HG02970 (cell line): ENCODE data around the gene ROBO1.
"Not testable (repeated sequence)": the region's sequence is repeated elsewhere in the genome, so short reads cannot be mapped to it uniquely, and the experiment has no call there.

Source experiments
- ATAC-seq: cut with Tn5 transposase; IDR thresholded peaks from one replicate; pipeline ENCODE4 v1.9.1; 2021; ENCODE audit warnings: mild to moderate bottlenecking, moderate library complexity, moderate number of reproducible peaks; ENCODE audit not compliant: unreplicated experiment, low FRiP score

Gene ROBO1

GRCh38 chr3:78901544-78901943, 866.3 kb downstream of the ROBO1 start:
- no peak for ATAC-seq

GRCh38 chr3:78900880-78901279, 866.9 kb downstream of the ROBO1 start:
- ATAC-seq = no peak

DNA sequence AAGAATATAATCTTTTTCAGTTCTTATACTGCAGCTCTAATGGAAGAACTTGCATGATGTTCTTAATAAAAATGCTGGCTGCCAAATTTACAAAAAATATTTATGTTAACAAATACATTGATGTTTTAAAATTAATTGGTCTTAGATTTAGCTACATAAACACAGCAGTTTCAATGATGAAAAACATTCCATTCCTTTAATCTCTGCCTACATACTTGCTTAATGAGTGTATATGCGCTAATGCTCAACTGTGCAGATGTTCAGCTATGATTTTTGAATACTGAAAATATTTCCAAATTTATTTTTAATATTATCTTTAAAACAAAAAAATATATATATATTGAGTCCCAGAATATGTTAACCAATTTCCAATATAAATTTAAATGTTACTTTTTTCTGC, 867.4 kb downstream of the ROBO1 start:
- no peak for ATAC-seq

GRCh38 chr3:78895528-78895927, 872.3 kb downstream of the ROBO1 start:
- no peak for ATAC-seq

GRCh38 chr3:78894787-78895186, 873.0 kb downstream of the ROBO1 start:
- ATAC-seq = no peak

DNA sequence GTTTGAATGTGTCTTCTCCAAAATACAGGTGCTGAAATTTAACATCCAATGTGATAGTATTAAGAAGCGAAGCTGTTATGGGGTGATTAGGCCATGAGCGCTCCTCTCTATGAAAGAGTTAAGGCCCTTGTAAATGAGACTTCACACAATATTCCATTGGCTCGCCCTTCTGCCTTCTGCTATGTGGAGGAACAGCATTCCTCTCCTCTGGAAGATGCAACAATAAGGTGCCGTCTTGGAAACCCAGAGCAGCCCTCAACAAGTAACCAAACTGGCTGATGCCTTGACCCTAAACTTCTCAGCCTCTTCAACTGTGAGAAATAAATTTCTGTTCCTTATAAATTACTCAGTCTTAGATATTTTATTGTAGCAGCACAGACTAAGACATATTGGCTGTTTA, 874.6 kb downstream of the ROBO1 start:
- no peak for ATAC-seq

DNA sequence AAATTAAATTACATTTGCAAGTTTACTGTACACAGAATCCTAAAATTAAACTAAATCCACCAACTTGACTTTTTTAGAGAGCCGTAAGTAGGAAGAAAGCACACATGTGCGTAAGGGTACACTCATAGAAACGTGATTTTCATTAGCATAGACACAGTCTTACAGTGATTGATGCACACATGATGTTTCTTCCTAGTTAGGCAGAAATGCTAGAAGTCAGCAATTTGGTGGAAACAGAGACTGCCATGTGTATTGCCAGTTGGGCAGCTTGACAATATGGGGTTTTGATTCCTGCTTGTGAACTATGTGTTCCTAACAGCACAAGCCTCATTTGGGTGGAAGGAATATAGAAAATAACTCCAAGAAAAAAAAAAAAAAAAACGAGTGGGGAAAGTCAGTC, 878.5 kb downstream of the ROBO1 start:
- no peak for ATAC-seq

- no peak for ATAC-seq
These were observed 879.2 kb downstream of the ROBO1 start for GRCh38 chr3:78888635-78889034.

DNA sequence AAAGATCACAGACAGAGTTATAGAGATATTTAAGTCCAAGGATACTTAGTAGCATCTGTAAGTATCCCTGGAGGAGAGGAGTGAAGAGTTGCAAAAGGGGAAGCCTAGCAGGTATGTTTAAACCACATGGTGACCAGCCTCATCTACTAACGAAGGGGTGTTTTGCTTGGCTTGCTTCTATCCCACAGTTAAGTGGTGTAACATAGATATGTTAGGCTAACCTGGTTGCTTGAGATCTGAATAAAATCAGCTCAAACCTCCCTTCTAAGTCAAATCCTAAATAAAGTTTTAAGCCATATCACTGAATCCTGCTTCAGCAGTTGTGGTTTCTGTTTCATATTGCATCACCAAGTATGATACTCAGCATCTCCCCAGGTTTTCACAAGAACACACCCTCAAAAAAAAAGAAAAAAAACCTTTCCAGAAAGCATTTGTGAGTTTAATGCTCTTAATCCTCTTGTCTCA, 880.2 kb downstream of the ROBO1 start:
- ATAC-seq = no peak

DNA sequence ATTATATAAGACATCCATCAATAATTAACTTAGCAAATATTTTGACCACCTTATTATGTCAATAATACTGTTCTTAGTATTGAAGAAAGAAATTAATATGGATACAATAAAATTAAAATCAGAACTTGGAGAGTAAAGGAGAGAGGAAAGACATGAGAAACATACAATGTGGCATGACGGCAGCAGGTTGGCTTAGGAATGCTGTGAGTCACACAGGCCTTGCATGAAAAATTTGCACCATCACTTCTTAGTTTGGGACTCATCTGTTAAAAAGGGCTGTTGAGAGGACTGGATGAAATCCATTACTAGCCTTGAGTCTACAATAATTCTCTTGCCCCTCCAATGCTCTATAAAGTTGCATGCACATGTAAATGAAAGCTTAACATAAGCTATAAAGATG, 880.8 kb downstream of the ROBO1 start:
- no peak for ATAC-seq

- ATAC-seq = not testable (repeated sequence)
These were observed 883.2 kb downstream of the ROBO1 start for GRCh38 chr3:78884567-78884966.

DNA sequence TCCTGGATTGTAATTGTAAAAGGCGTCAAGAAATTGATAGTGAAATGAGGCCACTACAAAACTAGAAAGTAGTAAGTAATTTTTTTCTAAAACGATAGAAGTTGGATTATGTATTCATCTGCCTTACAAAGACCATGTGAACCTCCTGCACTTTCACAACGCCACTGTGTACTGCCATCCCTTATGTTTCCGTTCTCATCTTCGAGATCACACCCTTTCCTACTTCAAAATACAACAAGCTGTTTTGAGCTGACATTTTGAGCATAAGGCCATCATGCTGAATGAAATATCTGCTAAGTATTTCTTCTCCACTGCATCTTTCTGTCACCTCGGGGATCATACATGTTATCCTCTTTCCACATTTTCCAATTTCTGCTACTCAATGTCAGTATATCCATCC, 885.5 kb downstream of the ROBO1 start:
- ATAC-seq = no peak

- ATAC-seq = no peak
These were observed 886.3 kb downstream of the ROBO1 start for GRCh38 chr3:78881501-78881900.

DNA sequence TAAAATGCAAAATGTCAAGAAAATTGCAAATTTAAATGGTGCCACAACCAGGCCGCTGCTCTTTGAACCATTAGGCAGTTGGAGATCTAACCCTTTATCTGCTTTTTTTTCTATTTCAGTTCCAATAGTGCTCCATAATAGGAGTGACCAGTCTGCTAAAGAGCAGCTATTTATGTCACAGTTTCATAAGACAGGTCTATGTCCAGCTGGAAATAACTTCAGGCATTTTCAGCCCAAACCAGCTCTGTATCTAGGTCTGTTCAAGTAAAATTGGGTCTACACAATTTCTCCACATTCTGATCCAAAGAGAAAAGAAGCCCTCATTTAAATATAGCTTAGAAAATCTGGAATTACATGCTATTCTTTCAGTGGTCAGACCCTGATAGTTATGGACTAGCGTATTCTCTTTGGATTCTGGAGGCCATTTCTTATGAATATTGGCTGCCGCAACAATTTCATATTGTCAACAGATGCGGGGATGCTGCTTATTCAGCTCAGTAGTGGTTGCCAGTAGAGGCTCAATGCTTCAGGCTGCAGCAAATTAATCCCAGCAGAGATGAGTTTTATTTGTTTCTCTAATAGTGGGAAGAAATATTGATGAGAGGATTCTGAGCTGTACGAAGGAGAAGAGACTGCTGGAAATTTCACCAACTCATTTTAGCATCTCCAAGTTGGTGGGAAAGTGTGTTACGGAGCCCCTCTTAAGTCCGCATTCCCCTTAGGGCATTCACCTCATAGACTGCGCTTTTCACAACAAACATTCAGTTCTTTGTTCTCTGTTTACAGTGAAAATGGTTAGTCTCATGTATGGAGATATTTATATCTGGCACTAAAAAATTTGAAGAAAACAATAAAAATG, 887.0 kb downstream of the ROBO1 start:
- ATAC-seq = no peak

DNA sequence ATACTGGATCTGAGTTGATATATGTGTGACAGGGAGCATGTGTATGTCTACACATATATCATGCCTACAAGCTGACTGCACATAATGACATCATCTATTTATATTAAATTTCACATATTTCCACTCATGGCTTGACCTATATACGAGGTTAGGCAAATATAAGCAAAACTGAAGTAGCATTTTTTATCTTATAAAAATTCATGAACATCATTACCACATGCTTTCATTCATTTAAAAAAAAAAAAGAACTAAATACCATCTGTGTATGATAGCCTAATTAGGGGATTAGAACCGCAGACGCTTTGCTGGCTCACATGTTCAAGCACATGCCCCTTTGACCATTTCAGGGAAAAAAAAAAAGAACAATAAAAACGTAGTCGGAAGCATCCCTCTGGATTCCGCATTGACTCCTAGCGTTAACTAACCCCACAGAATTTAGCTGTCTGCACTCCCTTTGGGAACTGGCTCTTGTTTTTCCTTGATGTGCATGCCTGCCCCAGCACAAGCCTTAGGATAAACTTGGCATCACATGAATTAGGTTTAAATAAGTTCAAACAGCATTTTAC, 888.4 kb downstream of the ROBO1 start:
- no peak for ATAC-seq

DNA sequence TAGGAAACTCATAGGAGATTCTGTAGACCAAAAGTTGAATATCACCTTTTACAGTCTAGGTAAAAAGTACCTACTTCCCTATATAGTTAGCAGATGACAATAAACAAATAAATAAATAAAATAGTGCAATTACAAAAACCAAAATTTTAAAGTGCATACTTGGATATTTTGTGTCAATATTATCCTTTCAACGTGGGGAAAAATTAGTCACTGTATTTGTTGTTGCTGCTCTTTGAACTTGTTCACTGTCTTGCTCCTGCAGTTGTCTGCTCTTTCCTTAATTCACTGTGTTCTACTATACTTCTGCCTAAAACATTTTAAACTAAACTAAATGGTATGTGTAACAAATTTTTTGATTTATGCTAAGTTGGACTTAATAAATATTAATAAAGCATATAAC, 889.0 kb downstream of the ROBO1 start:
- no peak for ATAC-seq

- ATAC-seq = no peak
These were observed 889.8 kb downstream of the ROBO1 start for GRCh38 chr3:78878011-78878410.

- ATAC-seq = no peak
These were observed 891.9 kb downstream of the ROBO1 start for GRCh38 chr3:78875851-78876250.

- ATAC-seq = no peak
These were observed 892.4 kb downstream of the ROBO1 start for GRCh38 chr3:78875436-78875835.

DNA sequence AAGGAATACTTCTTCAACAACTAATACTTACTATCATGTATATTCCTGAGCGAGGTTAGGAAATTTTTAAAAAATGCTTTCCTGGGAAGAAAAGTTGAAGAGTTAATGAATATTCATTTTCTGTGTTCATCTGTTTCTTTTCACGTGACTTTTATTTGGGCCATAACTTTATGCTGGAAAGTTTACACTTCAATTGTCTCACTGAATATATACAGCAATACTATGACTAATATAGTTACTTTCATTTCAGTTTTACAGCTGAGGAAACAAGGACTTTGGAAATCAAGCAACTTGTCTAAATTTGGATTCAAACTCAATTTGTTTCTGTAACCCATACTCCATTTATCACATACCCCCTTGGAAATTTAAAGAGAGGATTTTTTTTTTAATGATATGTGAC, 894.2 kb downstream of the ROBO1 start:
- no peak for ATAC-seq

- no peak for ATAC-seq
These were observed 895.6 kb downstream of the ROBO1 start for GRCh38 chr3:78872195-78872594.

DNA sequence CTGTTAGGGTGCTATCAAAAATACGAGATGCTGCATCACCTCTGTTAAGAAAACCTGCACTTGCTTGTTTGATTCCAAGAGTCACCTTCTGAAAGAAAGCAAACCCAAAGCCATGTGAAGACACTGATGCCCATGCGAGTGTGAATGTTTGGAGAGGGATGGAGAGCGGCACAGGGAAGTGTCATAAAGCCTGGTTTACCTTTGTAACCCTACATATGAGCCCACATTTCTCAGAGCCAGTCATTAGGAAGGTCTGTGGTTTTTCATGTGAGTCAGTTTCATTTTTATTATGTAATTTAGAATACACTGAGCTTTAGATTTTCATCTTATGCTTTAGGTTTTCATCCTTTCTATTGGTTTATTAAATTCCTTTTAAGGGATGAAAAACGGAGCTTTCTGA, 896.8 kb downstream of the ROBO1 start:
- ATAC-seq = no peak
